HepG2 (cell line): Measurements from ENCODE around the gene MRPL51. TPM values are rescaled to one million over a fixed set of nuclear protein-coding genes. Genes with fewer than 3 reads are reported as not detected.

Experiments
- ATF3 ChIP-seq: sonication (generic); formaldehyde crosslinking; IDR thresholded peaks from 2 replicates; pipeline ENCODE4 v1.4.0; 2020; ENCODE audit warnings: missing genetic modification reagents
- DZIP1 ChIP-seq: sonication (generic); formaldehyde crosslinking; IDR thresholded peaks from 2 replicates; pipeline ENCODE4 v1.5.0; 2020; ENCODE audit warnings: mild to moderate bottlenecking, missing genetic modification reagents
- GABPA ChIP-seq, 2 experiments: IDR thresholded peaks; 2 replicates each; pipeline ENCODE4 v1.6.1; 2011 to 2016; ENCODE audit warnings: low read depth in 2 of 2, low read length in 1 of 2, missing biosample characterization in 1 of 2, missing genetic modification characterization in 1 of 2
- GTF2F1 ChIP-seq: fragments of 150-350 bp; IDR thresholded peaks from 2 replicates; pipeline ENCODE4 v1.6.1; 2014; ENCODE audit warnings: low read length
- HOXA9 ChIP-seq: sonication (generic); formaldehyde crosslinking; IDR thresholded peaks from 2 replicates; pipeline ENCODE4 v1.8.1; 2022; ENCODE audit warnings: missing genetic modification reagents, mild to moderate bottlenecking, moderate library complexity, borderline replicate concordance
- SPEN ChIP-seq: sonication (generic); formaldehyde crosslinking; IDR thresholded peaks from 2 replicates; pipeline ENCODE4 v1.5.1; 2020; ENCODE audit warnings: low read depth, mild to moderate bottlenecking, missing genetic modification reagents
- STAG1 ChIP-seq: sonication (generic); formaldehyde crosslinking; IDR thresholded peaks from 2 replicates; pipeline ENCODE4 v1.4.0; 2020; ENCODE audit warnings: missing genetic modification reagents
- ZBED4 ChIP-seq: sonication (generic); formaldehyde crosslinking; IDR thresholded peaks from 2 replicates; pipeline ENCODE4 v1.4.0; 2020; ENCODE audit warnings: missing genetic modification reagents, borderline replicate concordance
- ZBTB21 ChIP-seq: sonication (generic); formaldehyde crosslinking; IDR thresholded peaks from 2 replicates; pipeline ENCODE4 v1.4.0; 2020; ENCODE audit warnings: missing genetic modification reagents
- ZBTB25 ChIP-seq: IDR thresholded peaks from 2 replicates; pipeline ENCODE4 v1.6.1; 2018; ENCODE audit warnings: missing genetic modification reagents
- ZBTB39 ChIP-seq: sonication (generic); formaldehyde crosslinking; IDR thresholded peaks from 2 replicates; pipeline ENCODE4 v1.5.0; 2020; ENCODE audit warnings: missing genetic modification reagents
- ZNF280D ChIP-seq: sonication (generic); formaldehyde crosslinking; IDR thresholded peaks from 2 replicates; pipeline ENCODE4 v1.5.1; 2020; ENCODE audit warnings: mild to moderate bottlenecking, missing genetic modification reagents
- ZNF3 ChIP-seq: IDR thresholded peaks from 2 replicates; pipeline ENCODE4 v1.7.0; 2017; ENCODE audit warnings: inconsistent platforms
- ZNF33A ChIP-seq: sonication (generic); formaldehyde crosslinking; IDR thresholded peaks from 2 replicates; pipeline ENCODE4 v1.5.1; 2020; ENCODE audit warnings: missing genetic modification reagents, mild to moderate bottlenecking, moderate library complexity, borderline replicate concordance
- ZZZ3 ChIP-seq: sonication (generic); formaldehyde crosslinking; IDR thresholded peaks from 2 replicates; pipeline ENCODE4 v1.4.0; 2020; ENCODE audit warnings: missing genetic modification reagents, mild to moderate bottlenecking, borderline replicate concordance
- polyA plus RNA-seq, 8 experiments: library from polyadenylated mRNA; depleted of rRNA in 3 of 8; stranded (reverse) in 7 of 8; unstranded in 1 of 8; fragments of >200 nt; fragmentation: Illumina TruSeq in 4 of 8; extraction: Trizol in 4 of 8; gene quantifications; 2 replicates each; pipeline versions ENCODE4 v1.2.1 to v1.2.3, GENCODE V29; 2011 to 2016; ENCODE audit warnings: low read depth in 4 of 8, missing spikeins in 1 of 8, mixed read lengths in 1 of 8; ENCODE audit not compliant: insufficient read depth in 1 of 8
- total RNA-seq, 5 experiments: library from RNA; depleted of rRNA; stranded (reverse); fragments of >200 nt; fragmentation: Illumina TruSeq; extraction: Trizol; gene quantifications; 2 replicates each; pipeline ENCODE4 v1.2.3, GENCODE V29; 2016; ENCODE audit warnings: low read depth in 1 of 5

The MRPL51 gene
- total and polyA plus RNA-seq, 2 of the 13 experiments (the other 11 are each of a cell fraction or from before 2014, with no cell fraction given): 64.8 to 278 TPM

- no peak; the same call in 1 of the 2 replicates for TF ChIP-seq ZNF280D
- TF ChIP-seq ZZZ3 (CRISPR knock-in tag): no peak; the same call in 1 of the 2 replicates
- TF ChIP-seq ZBTB39: no peak
- TF ChIP-seq HOXA9 (CRISPR knock-in tag): no peak
- no peak for TF ChIP-seq ZNF3 (CRISPR knock-in tag)
- no peak for TF ChIP-seq ZBED4 (CRISPR knock-in tag)
- no peak; the same call in 1 of the 2 replicates for TF ChIP-seq ZNF33A (CRISPR knock-in tag)
- TF ChIP-seq ZBTB25 (CRISPR knock-in tag): no peak
- TF ChIP-seq GTF2F1: no peak
- TF ChIP-seq SPEN (CRISPR knock-in tag): peak; percentile 84
- TF ChIP-seq DZIP1 (CRISPR knock-in tag): no peak
- TF ChIP-seq ZBTB21: no peak
- peak; percentile 96 for TF ChIP-seq GABPA (IDR thresholded peaks at IDR 0.05; ENCODE audit: low read depth, low read length)
- peak; percentile 97 for TF ChIP-seq GABPA (CRISPR knock-in tag; IDR thresholded peaks at IDR 0.05; ENCODE audit: low read depth)
- no peak for TF ChIP-seq ATF3 (CRISPR knock-in tag)
- no peak for TF ChIP-seq STAG1 (CRISPR knock-in tag)
Observed at GRCh38 chr12:6492838-6493496, at the start of gene MRPL51 (continued).
